OCI-LY1 (cell line): ENCODE measurements around the gene ZNF775.

Experiments
- H2AFZ ChIP-seq: fragments of 200-600 bp; sonication (generic), shearing (Covaris generic); 2 replicates; pipeline ENCODE4 v1.6.0; 2014; ENCODE audit warnings: antibody characterized with exemption, mild to moderate bottlenecking, low read length
- H3F3A ChIP-seq: fragments of 200-600 bp; sonication (generic), shearing (Covaris generic); 2 replicates; pipeline ENCODE4 v1.6.0; 2014; ENCODE audit warnings: mild to moderate bottlenecking, antibody characterized with exemption, low read length, moderate library complexity; ENCODE audit not compliant: insufficient read depth
- H3K27ac ChIP-seq: fragments of 200-600 bp; sonication (generic); 2 replicates; pipeline ENCODE4 v1.5.1; 2014; ENCODE audit warnings: low read length, mixed run types, mild to moderate bottlenecking, low read depth; ENCODE audit not compliant: poor library complexity, severe bottlenecking
- H3K27me3 ChIP-seq: fragments of 200-600 bp; sonication (generic); 2 replicates; pipeline ENCODE4 v1.6.0; 2014; ENCODE audit warnings: antibody characterized with exemption, mild to moderate bottlenecking, low read length, moderate library complexity; ENCODE audit not compliant: insufficient read depth
- H3K36me3 ChIP-seq: fragments of 200-600 bp; sonication (generic); 2 replicates; pipeline ENCODE4 v1.6.1; 2014; ENCODE audit warnings: mild to moderate bottlenecking, antibody characterized with exemption, low read length, moderate library complexity, mixed read lengths; ENCODE audit not compliant: insufficient read depth
- H3K4me1 ChIP-seq: fragments of 200-600 bp; sonication (generic); 2 replicates; pipeline ENCODE4 v1.5.1; 2014; ENCODE audit warnings: mild to moderate bottlenecking, low read length, moderate library complexity; ENCODE audit not compliant: insufficient read depth, severe bottlenecking
- H3K4me2 ChIP-seq: fragments of 200-600 bp; sonication (generic), shearing (Covaris generic); 2 replicates; pipeline ENCODE4 v1.6.1; 2014; ENCODE audit warnings: low read length
- H3K4me3 ChIP-seq: fragments of 200-600 bp; sonication (generic); 2 replicates; pipeline ENCODE4 v1.5.1; 2014; ENCODE audit warnings: low read length, low read depth, mild to moderate bottlenecking, mixed read lengths; ENCODE audit not compliant: poor library complexity, severe bottlenecking
- H3K79me2 ChIP-seq: fragments of 200-600 bp; shearing (Covaris generic); 2 replicates; pipeline ENCODE4 v1.6.1; 2016; ENCODE audit warnings: mixed run types, low read length, mixed read lengths; ENCODE audit not compliant: insufficient read depth
- H3K9ac ChIP-seq: fragments of 200-600 bp; sonication (generic), shearing (Covaris generic); 2 replicates; pipeline ENCODE4 v1.6.1; 2014; ENCODE audit warnings: mild to moderate bottlenecking, low read length, mixed read lengths
- H3K9me2 ChIP-seq: fragments of 200-600 bp; sonication (generic), shearing (Covaris generic); 2 replicates; pipeline ENCODE4 v1.6.1; 2014; ENCODE audit warnings: low read depth, mild to moderate bottlenecking, low read length, mixed read lengths
- H3K9me3 ChIP-seq: fragments of 200-600 bp; shearing (Covaris generic); 2 replicates; pipeline ENCODE4 v1.6.1; 2014; ENCODE audit warnings: low read length, mixed read lengths
- H4K20me1 ChIP-seq: fragments of 200-600 bp; sonication (generic), shearing (Covaris generic); 2 replicates; pipeline ENCODE4 v1.6.0; 2016; ENCODE audit warnings: mild to moderate bottlenecking, low read length; ENCODE audit not compliant: insufficient read depth
- EZH2 ChIP-seq: fragments of 200-600 bp; sonication (generic), shearing (Covaris generic); IDR thresholded peaks from 2 replicates; pipeline ENCODE4 v1.8.0; 2017; ENCODE audit warnings: borderline replicate concordance, mixed run types, mild to moderate bottlenecking, antibody characterized with exemption, low read length, moderate library complexity, mixed read lengths
- TF ChIP-seq, protein P1 (sequence below): fragments of 200-600 bp; sonication (generic), shearing (Covaris generic); IDR thresholded peaks from 2 replicates; pipeline ENCODE4 v1.5.1; 2017; ENCODE audit warnings: mild to moderate bottlenecking, antibody characterized with exemption, low read length, moderate library complexity, mixed read lengths

The ZNF775 gene

DNA sequence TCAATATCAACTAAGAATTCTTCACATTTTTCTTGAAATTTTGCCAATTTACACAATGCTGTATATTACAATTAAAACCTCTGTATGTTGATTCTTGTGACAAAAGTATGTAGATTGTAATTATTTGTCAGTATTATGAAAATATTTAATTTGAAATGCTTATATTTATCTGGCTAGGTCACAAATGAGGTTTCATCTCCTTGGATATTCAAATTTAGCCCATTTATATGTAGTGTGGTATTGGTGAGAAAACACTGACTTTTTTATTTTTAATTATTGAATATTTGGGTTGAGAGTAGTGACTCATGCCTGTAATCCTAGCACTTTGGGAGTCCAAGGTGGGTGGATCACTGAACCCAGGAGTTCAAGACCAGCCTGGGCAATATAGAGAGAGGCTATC lies 34.8 kb upstream of the ZNF775 start:
- Histone ChIP-seq H3K4me3 (no peak overlapping the region), H3K9me3 (peaks cover 15% of the 10 kb centered on the region), H3K27me3 (peaks cover 7% of the 10 kb centered on the region; the same call in 1 of the 2 replicates), H3F3A (no peaks in the 10 kb centered on the region), H2AFZ (no peak overlapping the region), H3K36me3 (no peaks in the 10 kb centered on the region; the same call in 1 of the 2 replicates), H3K9ac (no peak overlapping the region), H3K27ac (no peak overlapping the region), H4K20me1 (no peaks in the 10 kb centered on the region), H3K9me2 (no peaks in the 10 kb centered on the region), H3K4me1 (no peaks in the 10 kb centered on the region), H3K4me2 (no peak overlapping the region), H3K79me2 (no peaks in the 10 kb centered on the region)
- TF ChIP-seq, protein P1, sequence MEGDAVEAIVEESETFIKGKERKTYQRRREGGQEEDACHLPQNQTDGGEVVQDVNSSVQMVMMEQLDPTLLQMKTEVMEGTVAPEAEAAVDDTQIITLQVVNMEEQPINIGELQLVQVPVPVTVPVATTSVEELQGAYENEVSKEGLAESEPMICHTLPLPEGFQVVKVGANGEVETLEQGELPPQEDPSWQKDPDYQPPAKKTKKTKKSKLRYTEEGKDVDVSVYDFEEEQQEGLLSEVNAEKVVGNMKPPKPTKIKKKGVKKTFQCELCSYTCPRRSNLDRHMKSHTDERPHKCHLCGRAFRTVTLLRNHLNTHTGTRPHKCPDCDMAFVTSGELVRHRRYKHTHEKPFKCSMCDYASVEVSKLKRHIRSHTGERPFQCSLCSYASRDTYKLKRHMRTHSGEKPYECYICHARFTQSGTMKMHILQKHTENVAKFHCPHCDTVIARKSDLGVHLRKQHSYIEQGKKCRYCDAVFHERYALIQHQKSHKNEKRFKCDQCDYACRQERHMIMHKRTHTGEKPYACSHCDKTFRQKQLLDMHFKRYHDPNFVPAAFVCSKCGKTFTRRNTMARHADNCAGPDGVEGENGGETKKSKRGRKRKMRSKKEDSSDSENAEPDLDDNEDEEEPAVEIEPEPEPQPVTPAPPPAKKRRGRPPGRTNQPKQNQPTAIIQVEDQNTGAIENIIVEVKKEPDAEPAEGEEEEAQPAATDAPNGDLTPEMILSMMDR: no peak
- TF ChIP-seq EZH2: no peak

DNA sequence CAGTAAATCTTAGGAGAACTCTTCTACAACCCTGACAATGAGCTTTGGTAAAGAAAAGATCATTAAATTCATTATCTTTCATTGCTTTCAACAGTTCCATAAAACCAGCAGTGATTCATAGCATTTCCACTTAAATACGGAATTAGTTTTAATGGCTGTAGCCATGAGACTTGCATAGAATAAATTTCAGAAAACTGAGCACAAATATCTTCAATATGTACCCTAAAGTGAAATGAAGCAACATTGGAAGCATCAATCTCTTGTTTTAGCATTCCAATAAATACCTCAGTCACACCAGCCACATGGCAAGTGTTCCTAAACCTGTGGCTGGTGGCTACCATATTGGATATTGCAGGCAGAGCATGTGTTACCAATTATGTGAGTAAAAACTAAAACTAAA lies 34.1 kb upstream of the ZNF775 start:
- no peaks in the 10 kb centered on the region for H4K20me1 ChIP-seq
- H3K9me3 ChIP-seq: peaks cover 15% of the 10 kb centered on the region
- H3K79me2 ChIP-seq: no peaks in the 10 kb centered on the region
- no peak overlapping the region for H3K9ac ChIP-seq
- no peak overlapping the region for H3K4me3 ChIP-seq
- TF ChIP-seq EZH2: no peak
- TF ChIP-seq, protein P1: no peak
- H2AFZ ChIP-seq: no peak overlapping the region
- no peaks in the 10 kb centered on the region for H3K4me1 ChIP-seq
- H3F3A ChIP-seq: no peaks in the 10 kb centered on the region
- no peaks in the 10 kb centered on the region; the same call in 1 of the 2 replicates for H3K36me3 ChIP-seq
- H3K27ac ChIP-seq: no peak overlapping the region
- H3K4me2 ChIP-seq: no peak overlapping the region
- H3K27me3 ChIP-seq: peaks cover 7% of the 10 kb centered on the region; the same call in 1 of the 2 replicates
- no peaks in the 10 kb centered on the region for H3K9me2 ChIP-seq

DNA sequence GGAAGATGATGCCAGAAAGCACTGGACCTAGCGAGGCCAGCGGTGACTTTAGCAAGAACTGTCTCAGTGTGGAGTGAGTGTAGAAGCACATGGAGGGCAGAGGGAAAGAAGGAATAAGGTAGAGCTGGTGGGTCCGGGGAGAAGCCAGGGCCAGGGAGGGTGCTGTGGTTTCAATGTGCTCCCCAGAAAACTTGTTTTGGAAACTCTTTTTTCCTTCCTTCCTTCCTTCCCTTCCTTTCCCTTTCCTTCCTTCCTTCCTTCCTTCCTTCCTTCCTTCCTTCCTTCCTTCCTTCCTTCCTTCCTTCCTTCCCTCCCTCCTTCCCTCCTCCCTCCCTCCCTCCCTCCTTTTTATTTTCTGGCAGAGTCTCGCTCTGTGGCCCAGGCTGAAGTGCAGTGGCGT lies 32.2 kb upstream of the ZNF775 start:
- H3K4me2 ChIP-seq: no peak overlapping the region
- TF ChIP-seq EZH2: no peak
- TF ChIP-seq, protein P1: no peak
- H3K9me3 ChIP-seq: peaks cover 15% of the 10 kb centered on the region
- no peak overlapping the region for H2AFZ ChIP-seq
- no peaks in the 10 kb centered on the region for H3K79me2 ChIP-seq
- H3K4me3 ChIP-seq: no peak overlapping the region
- no peaks in the 10 kb centered on the region; the same call in 1 of the 2 replicates for H3K36me3 ChIP-seq
- H3K4me1 ChIP-seq: no peaks in the 10 kb centered on the region
- peaks cover 7% of the 10 kb centered on the region; the same call in 1 of the 2 replicates for H3K27me3 ChIP-seq
- H3F3A ChIP-seq: no peaks in the 10 kb centered on the region
- no peaks in the 10 kb centered on the region for H3K9me2 ChIP-seq
- H3K9ac ChIP-seq: no peak overlapping the region
- H4K20me1 ChIP-seq: no peaks in the 10 kb centered on the region
- no peak overlapping the region for H3K27ac ChIP-seq
